Glomerular visceral epithelial cell (primary cell): ENCODE measurements around the gene HOXD10.

Experiments
- DNase-seq: peaks from one replicate; pipeline ENCODE4 v3.0.0-alpha.2; 2016; ENCODE audit errors: extremely low spot score

HOXD10 gene

DNA sequence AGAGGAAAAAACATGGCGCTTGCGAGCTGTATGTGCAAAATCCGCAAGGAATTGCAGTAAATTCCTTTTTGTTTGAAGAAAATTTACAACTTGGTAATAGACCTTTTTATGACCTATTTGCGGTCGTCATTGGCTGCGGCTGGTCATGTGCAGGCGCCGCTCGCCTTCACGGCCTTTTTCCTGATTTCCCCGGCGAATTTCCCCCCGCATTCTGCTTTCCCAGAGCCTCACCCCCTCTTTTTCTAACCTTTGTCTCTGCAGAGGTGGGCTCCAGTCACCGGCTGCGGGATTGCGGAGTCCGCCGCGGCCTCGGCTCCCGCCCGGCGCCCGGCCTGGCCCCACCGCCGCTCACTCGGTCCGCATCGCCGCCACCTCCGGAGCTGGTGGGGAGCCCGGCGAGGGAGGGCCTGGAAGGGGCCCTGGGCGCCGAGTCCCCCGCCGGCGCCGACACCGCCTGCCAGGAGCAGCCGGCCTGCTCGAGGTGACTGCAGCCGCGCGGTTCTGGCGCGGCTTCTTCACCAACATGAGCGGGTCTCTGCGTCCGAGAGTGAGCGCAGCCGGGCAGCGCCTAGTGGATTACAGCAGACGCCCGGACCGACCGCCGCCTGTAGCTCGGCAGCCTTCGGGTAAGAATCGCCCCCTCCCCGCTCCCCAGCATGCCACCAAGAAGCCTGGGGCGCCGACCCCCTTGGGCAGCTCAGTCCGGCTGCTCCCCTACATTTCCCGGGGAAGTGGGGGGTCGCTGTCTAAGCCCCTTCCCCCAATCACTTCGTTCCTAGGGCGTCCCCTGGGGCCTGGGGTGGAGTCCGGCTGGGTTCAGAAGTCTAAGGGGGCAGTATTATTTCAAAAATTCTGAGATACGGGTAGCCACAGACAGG, 20.0 kb downstream of the HOXD10 start:
- peak; percentile 66 for DNase-seq

DNA sequence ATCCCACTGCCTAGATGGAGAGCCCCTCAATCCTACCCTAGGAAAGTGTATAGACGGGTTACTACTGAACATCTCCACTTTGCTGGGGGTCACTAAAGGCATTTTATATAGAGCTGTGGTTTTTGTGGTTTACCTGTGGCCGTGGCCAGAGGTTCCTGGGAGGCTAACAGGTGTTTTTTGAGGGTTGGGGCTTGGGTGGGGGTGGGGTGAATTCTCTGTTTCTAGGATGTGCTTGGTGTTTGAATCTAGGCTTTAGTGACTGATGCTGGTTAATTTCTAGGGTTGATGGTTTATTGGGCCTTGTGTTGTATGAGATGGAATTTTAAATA, 20.6 kb downstream of the HOXD10 start:
- DNase-seq, result no peak

DNA sequence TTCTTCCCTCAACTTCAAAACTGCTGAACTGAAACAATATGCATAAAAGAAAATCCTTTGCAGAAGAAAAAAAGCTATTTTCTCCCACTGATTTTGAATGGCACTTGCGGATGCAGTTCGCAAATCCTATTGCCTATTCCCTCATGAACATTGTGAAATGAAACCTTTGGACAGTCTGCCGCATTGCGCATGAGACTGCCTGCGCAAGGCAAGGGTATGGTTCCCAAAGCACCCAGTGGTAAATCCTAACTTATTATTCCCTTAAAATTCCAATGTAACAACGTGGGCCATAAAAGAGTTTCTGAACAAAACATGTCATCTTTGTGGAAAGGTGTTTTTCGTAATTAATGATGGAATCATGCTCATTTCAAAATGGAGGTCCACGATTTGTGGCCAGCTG, 21.3 kb downstream of the HOXD10 start:
- DNase-seq, result no peak

DNA sequence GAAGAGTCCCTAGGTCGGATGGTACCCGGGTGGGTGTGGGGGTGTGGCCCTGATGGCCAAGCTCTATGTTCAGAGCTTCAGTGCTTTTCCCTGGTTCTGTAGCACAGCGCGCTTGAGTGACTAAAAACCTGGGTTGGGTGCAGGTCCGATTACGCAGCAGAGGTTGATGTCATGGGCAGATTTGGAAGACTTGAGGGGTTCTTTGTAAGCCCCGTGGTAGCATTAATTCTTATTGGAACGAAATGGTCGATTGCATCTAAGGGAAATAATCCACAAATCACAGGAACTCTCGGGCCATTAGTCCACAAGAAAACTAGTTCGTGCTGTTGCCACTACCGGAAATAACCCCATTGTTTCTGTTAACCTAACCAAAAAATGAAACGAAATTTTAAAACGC, 21.9 kb downstream of the HOXD10 start:
- no peak for DNase-seq

DNA sequence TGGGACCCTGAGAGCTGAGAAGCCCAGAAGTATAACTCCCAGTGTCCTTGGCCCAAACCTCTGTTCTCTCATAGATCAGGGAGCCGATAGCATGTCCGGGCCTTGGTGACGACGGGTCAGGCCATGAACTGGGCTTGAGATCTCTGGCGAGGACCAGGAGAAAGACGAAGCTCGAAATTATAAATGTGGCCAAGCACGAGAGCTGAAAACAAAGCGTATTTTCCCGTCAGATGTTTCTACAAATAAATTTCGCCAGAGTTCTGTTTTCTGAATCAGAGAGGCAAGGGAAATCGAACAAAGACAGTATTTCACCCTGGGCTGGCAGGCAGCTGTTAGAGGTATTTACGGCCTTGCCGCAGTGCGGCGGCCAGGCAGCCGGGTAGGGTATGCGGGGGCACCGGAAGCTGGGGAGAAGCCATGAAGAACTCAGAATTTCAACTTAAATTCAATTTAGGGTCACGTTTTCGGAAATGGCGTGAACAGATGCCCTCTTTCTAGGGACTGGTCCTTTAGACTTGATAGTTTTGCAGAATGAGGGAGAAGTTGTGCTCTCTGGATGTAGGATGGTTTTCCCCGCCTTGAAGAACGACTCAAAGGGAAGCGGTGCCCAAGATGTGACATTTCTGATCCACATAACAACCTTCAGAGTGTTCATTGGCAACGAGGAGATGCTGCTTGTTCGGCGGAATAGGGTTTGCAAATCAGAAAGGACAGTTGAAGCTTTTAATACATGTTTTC, 22.5 kb downstream of the HOXD10 start:
- DNase-seq, result no peak

DNA sequence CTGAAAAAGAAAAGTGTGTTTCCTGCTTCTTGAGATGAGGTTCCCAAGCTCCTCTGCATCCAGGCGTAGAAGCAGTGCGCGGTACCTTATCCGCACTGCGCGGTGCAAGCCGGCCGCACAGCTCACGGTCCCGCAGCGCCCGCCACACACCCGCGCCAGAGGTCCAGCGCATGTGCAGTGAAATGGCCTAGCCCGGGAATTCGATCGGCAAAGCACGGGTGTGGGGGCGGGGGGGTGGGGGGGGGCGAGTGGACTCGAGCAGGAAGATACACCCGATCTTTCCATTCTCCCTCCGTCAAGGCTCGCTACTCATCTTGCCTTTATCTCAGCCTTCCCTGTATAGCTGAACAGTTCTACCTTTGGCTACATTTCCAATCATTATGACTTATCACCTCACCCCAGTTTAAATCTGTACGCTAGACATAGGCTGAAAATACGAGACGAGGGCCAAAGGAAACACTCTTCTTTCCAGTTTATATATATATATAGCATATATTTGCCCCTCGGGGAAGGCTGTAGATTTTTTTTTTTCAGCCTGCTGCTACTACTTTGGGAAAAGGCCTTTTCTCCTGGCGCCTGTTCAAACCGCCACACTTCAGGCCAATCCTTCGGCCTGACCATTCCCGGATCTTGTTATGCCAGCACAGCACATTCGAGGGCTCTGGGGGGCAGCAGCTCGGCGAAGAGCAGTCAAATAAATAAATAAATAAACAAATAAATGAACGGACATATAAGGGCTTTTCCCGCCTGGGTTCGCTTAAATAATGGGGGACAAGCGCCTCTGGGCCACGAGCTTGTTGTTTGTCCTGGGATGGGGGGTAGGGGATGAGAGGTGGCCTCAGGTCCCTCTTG, 23.3 kb downstream of the HOXD10 start:
- DNase-seq, result no peak

DNA sequence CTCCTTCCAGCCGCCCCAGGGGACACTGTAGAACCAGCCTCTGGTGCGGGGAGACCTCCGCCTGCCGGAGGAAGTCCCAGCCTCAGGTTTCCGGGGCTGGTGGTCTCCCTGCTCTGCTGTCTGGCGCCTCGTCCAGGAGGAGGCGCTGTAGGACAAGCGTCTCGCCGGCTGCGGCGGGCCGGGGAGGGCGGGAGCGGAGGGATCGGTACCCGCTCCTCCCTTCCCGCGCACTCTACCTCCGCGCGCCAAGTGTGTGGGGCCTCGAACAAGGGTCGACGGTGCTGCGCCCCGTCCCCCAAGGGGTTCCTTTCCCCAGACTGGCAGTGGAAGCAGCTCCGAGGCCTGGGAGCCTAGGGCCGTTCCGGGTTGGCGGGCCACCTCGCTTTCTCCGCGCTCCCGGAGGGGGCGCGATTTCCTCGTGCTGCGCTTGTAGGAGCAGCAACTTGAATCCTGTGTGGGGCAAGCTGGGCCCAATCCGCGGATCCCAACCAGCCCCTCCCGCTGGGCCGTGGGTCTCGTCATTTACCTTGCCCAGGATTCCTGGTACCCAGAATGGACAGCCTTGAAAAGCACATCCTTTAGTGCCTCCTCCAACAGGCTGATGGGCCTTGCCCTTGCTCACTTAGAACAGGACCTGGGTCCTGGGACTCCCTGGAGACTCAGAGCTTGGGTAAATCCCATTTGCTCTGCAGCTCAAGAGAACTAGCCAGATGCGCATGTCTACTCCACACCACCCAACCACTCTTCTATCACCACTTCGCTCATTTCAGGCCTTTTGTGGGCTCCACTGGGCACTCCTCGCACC, 24.1 kb downstream of the HOXD10 start:
- DNase-seq, result peak; percentile 86

DNA sequence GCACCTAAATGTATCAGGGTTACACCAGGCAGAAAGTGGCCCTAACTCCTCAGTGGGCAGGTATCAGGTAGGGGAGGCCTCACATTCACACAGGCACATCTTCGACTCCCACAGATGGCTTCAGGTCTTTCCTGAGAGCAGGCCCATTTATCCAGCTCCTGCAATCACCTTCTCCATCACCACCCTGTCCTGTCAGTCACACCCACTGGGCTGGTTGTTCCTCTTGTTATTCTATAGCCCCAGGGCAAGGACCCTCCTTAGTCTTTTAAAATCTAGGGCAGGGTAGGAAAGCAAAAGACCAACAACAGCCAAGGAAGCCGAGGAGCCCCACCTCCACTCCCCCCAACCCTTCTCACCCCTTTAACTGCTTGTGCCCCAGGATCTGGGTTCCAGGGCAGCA, 25.7 kb downstream of the HOXD10 start:
- DNase-seq, result no peak

DNA sequence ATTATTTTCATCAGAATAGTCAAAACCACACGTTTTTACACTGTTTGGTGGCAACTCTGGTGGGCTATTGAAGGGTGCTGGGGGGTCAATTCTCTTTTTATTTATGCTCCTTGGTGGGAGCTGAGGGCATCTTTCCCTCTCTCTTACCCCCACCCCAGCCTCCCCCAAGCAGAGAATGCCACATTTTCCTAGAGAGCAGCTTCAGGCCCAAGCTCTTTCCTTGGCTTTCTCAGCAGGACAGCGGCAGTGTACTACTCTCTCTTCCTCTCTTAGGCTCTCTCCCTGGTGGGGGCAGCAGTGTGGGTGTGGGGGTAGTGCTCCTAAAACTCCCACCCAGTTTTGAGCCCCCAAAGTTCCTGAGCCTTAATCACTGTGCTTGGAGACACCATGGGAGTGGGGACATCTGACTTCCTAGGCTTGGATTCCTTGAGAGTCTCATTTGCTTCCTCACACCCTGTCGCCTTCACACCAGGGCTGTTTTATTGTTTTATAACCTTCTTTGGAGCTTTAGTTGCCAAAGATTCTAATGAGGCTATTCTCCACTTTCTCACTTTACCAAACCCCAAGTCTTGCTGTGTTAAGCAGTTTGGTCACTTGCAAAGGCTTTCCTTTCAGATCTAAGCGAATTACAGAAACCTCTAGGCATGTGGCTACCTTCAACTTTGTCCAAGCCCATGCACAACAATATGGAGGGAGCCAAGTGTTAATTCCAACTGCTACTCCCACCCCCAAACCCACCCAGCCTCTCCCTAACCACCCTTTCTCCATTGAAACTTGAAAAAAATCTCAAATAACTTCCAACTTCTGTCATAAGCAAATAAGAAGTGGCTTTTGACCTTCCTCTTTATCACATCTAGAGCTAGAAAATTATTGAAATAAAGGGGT, 28.7 kb downstream of the HOXD10 start:
- DNase-seq, result no peak

DNA sequence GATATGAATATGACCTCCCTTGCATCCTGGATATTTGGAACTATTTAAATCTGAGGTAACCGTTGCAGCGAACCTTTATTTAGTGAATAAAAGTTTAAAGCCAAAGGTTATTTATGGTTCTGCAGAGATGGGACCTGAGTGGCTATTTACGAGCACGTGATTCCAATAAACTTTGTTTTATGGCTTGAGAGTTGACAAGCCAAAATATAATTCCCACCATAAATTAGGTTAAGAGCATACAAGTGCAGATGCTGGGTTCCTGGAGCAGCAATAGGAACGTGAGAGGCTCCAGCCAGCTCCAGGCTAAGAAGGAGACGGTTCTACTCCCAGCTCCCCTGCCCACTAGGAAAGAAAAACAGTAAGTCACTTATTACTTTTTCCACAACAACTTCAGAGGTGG, 29.5 kb downstream of the HOXD10 start:
- no peak for DNase-seq

DNA sequence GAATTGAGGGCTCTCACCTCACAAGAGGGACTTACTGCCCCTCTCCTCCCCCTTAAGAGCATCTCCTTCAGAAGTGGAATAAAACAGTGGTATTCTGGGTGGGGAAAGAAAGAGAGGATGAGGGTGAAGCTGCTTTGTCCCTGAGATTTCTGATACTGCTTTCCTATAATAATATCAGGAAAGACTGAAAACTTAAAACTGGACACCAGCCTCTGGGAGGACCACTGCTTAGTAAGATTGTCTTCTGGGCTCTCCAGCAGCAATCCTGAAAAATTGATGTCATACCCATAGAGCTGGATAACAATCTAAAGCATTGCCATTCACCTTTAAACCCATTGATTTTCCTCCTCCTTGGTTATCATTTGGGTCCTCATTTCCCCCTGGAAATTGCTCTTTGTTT, 30.1 kb downstream of the HOXD10 start:
- no peak for DNase-seq

DNA sequence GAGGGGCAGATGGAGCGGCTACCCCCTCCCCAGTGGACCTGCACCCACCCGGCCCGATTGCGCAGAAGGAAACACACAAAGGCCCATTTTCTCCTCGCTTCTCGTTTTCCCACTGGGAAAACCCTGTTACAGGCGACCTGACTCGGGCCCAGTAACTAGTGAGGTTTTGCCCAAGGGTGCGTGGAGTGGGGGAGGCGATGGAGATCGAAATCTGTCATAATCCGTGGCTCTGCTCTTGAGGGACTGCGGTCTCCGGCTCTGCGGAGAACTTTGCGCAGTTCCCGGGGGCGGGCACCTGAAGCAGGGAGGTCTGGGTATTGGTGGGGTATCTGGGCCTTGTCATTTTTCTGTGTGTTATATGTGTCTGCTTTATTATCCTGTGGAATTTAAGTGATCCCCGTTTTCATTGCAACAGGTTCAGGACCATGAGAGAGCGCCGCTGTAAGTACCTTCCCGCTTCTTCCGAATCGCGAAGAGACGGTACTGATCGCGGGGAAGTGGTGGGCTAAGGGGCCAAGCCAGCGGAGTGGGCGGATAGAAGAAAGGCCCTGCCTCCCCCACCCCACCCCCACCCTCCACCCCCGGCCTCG, 30.7 kb downstream of the HOXD10 start:
- DNase-seq, result no peak

DNA sequence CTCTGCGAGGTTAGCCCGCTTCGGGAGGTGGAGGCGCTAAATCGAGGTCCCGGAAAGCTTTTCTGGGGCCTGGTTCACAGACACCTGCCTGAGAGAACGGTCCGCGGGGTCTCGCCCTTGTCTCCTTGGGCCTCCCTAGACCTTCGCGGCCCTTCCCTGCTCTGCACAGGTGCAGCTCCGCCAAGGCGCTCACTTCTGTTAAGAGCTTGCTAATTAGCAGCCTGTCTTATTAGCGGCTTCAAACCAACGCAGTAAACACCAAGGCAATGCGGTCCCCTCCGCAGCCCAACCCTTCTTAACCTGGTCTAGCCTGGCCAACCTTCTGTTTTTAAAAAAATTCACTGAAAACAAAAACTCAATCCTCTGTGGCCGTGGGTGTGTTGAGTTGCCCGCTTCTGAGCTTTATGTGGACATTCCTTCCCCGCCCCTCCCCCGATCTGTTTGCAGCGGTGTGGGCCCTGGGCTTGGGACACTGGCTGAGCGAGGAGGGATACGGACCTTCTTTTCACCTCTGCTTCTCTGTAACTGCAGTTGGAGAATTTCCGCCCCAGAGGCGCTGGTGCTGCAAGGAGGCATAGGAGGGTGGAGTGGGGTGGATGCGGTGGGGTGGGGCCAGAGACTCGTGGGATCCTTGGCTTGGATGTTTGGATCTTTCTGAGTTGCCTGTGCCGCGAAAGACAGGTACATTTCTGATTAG, 31.4 kb downstream of the HOXD10 start:
- peak; percentile 64 for DNase-seq

DNA sequence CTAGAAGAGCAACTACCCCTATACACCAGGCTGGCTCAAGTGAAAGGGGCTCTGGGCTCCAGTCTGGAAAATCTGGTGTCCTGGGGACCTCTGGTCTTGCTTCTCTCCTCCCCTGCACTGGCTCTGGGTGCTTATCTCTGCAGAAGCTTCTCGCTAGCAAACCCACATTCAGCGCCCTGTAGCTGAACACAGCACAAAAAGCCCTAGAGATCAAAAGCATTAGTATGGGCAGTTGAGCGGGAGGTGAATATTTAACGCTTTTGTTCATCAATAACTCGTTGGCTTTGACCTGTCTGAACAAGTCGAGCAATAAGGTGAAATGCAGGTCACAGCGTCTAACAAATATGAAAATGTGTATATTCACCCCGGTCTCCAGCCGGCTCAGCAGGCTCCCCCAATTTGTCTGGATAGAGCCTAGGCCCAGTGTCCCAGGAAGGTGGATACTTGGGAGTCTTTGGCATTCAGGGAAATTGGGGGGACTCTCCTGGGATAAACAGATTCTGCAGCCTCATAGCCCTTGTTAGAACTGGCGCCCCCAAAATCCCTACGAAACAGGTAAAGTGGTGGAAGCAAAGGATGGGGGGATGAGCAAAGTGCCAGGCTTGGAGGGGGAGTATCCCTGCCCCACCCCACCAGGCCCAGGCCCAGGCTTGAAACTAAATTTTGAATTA, 32.3 kb downstream of the HOXD10 start:
- no peak for DNase-seq

DNA sequence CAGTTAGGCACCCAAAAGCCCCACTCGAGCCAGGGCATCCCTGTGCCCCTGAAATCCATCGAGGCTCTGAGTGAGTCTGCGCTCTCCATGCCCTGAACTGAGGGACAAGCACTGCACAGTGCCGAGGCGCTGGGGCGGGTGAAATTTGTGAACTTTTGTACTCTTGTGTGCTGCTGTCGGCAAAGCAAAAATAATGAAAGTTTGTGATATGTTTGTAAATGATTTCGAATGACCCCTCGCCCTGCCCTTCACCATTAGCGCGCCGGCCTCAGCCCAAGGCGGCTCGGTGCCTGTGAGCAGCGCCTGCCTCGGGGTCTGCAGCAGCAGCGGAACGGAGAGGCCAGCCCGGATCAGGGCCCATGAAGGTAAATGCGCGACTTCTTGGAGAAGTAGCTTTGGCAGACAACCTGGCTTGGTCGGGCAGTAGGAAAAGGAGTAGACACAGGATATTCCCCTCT, 32.9 kb downstream of the HOXD10 start:
- DNase-seq, result no peak

DNA sequence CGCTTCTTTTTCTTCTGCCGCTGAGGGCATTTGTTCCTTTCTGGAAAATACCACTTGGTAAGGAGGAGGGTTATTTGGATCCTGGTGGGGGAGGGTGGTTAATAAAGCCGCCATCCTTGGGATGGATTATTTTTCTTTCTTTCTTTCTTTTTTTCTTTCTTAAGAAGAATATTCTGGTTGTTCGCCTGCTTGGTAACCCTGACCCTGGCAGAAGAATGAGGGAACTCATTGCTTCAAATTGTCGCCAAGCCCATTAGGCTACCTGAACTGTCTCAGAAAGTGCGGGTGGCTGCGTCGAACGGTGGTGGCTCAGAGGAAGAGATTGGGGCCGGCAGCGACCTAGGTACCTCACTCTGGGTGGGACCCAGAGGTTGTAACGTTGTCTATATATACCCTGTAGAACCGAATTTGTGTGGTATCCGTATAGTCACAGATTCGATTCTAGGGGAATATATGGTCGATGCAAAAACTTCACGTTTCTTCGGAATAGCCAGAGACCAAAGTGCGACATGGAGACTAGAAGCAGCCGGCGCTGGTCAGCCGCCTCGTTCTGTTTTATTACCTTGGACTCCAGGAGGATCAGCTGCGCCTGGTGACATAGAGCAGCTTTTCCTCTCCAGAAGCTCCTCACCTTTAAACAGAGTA, 33.5 kb downstream of the HOXD10 start:
- no peak for DNase-seq

DNA sequence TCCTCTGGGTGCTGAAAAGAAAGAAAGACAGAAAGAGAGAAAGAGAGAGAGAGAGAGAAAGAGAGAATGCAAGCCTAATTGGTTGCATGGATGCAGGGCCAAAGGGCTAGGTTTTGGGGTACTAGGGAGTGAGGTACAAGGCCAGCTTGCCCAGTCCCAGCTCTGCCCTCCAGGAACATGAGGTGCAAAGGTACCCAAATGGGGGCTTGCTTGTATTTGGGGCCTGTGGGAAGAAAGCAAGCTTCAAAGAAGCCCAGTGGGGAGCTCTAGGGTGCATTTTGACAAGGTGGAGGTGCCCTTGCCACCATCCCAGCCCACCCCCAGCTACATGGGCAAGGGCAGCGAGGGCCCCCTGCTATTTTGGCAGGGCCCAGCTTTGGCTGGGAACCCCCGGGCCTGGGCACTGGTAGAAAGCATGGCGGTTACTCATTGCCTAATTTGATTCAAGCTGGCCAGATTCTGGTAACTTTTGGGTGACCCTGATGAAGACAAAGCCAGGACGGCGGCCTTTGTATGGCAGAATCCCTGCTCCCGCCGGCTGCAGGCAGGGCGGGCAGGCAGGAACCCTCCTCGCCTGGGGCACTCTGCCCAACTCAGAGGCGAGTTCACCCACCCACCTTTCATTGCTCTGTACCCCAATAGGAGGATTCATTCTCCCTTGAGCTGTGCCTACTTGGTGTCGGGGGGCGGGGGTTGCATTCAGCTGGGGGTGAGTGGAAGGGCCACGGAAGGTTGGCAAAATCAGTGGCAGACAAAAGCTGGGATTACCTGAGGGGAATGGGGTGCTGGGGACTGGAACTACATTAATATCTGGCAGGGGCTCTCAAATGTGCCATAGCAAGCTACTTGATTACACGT, 34.2 kb downstream of the HOXD10 start:
- no peak for DNase-seq
